HCT116 (cell line): ENCODE measurements around the gene NT5C1A. TPM values are rescaled to one million over a fixed set of nuclear protein-coding genes. Genes with fewer than 3 reads are reported as not detected.

Experiments
- ATAC-seq: fragments of 200-7000 bp; cut with Tn5 transposase; 2 replicates; pipeline ENCODE4 v1.9.1; 2020; ENCODE audit warnings: mild to moderate bottlenecking, moderate library complexity
- BruUV-seq: library from RNA; stranded (reverse); fragments of 400-500 nt; replicated peaks from 2 replicates; lab custom pipeline; 2021; lab: Mats Ljungman, UMichigan
- CTCF ChIA-PET: fragments of 300-600 bp; sonication (Branson Sonifier 250); formaldehyde crosslinking; loops from one replicate; lab custom pipeline; 2021; ENCODE audit warnings: antibody characterized with exemption; lab: Charles Lee
- POLR2A ChIA-PET: fragments of 300-600, 350-600 bp; sonication (Branson Sonifier 250); formaldehyde crosslinking; loops from one replicate; lab custom pipeline; 2021; ENCODE audit warnings: antibody characterized with exemption; lab: Charles Lee
- RAD21 ChIA-PET, 2 experiments: fragments of 300-600 bp; sonication (Branson Sonifier 250); formaldehyde crosslinking; loops; one replicate each; lab custom pipeline; 2023; ENCODE audit warnings: low total read pairs in 2 of 2; ENCODE audit not compliant: uncharacterized antibody in 2 of 2, unreplicated experiment in 2 of 2, low non-redundant PET in 1 of 2; lab: Charles Lee
- DNase-seq: peaks from one replicate; pipeline ENCODE4 v3.0.0-alpha.2; 2010; ENCODE audit warnings: low read depth, low spot score
- H2AFZ ChIP-seq: fragments of 200-600 bp; shearing (Covaris generic), sonication (generic); 2 replicates; pipeline ENCODE4 v1.6.1; 2017; ENCODE audit warnings: low read depth, mixed run types, mixed read lengths, antibody characterized with exemption, low read length; ENCODE audit not compliant: poor library complexity, severe bottlenecking
- H3K27ac ChIP-seq: 2 replicates; pipeline ENCODE4 v1.5.1; 2012; ENCODE audit warnings: low read depth, low read length
- H3K27me3 ChIP-seq: fragments of 200-600 bp; sonication (generic); 2 replicates; pipeline ENCODE4 v1.6.1; 2016; ENCODE audit warnings: mixed run types, low read length, mixed read lengths; ENCODE audit not compliant: insufficient read depth
- H3K36me3 ChIP-seq, 2 experiments: fragments of 200-500 bp in 1 of 2; fragments of 200-600 bp in 1 of 2; sonication (Bioruptor generic) in 1 of 2; sonication (generic) in 1 of 2; 2 replicates each; pipeline versions ENCODE4 v1.5.1 to v1.6.1; 2014 to 2016; ENCODE audit warnings: low read length in 2 of 2, inconsistent platforms in 1 of 2, mixed read lengths in 1 of 2, mixed run types in 1 of 2; ENCODE audit not compliant: insufficient read depth in 2 of 2, control insufficient read depth in 1 of 2
- H3K4me1 ChIP-seq, 2 experiments: fragments of 200-600 bp in 1 of 2; sonication (generic) in 1 of 2; 2 replicates each; pipeline versions ENCODE4 v1.5.1 to v1.6.1; 2012 to 2017; ENCODE audit warnings: low read length in 2 of 2, inconsistent platforms in 1 of 2, mild to moderate bottlenecking in 1 of 2, mixed read lengths in 1 of 2, mixed run types in 1 of 2, moderate library complexity in 1 of 2; ENCODE audit not compliant: insufficient read depth in 2 of 2, control insufficient read depth in 1 of 2
- H3K4me2 ChIP-seq: fragments of 200-600 bp; sonication (generic); 2 replicates; pipeline ENCODE4 v1.6.1; 2017; ENCODE audit warnings: mixed run types, low read length, mixed read lengths
- H3K4me3 ChIP-seq, 2 experiments: fragments of 200-600 bp in 1 of 2; sonication (generic) in 1 of 2; replicated peaks in 1 of 2; 2 replicates each; pipeline ENCODE4 v1.5.1; 2011 to 2016; ENCODE audit warnings: low read length in 2 of 2, control low read depth in 1 of 2, low read depth in 1 of 2, mild to moderate bottlenecking in 1 of 2, mixed read lengths in 1 of 2, mixed run types in 1 of 2
- H3K79me2 ChIP-seq: fragments of 200-600 bp; sonication (generic); 2 replicates; pipeline ENCODE4 v1.6.1; 2017; ENCODE audit warnings: mild to moderate bottlenecking, mixed run types, low read length, moderate library complexity, mixed read lengths; ENCODE audit not compliant: insufficient read depth
- H3K9ac ChIP-seq: fragments of 200-600 bp; sonication (generic); 2 replicates; pipeline ENCODE4 v1.6.1; 2016; ENCODE audit warnings: low read length, mixed read lengths
- H3K9me2 ChIP-seq: fragments of 200-600 bp; sonication (generic), shearing (Covaris generic); 2 replicates; pipeline ENCODE4 v1.6.1; 2017; ENCODE audit warnings: mixed run types, mild to moderate bottlenecking, moderate library complexity; ENCODE audit not compliant: insufficient read depth
- H3K9me3 ChIP-seq, 2 experiments: fragments of 200-500 bp in 1 of 2; fragments of 200-600 bp in 1 of 2; sonication (Bioruptor generic) in 1 of 2; sonication (generic) in 1 of 2; 2 replicates each; pipeline ENCODE4 v1.6.1; 2014 to 2017; ENCODE audit warnings: low read length in 2 of 2, mixed read lengths in 2 of 2, inconsistent platforms in 1 of 2, low read depth in 1 of 2, mild to moderate bottlenecking in 1 of 2, mixed run types in 1 of 2, moderate library complexity in 1 of 2; ENCODE audit not compliant: control insufficient read depth in 1 of 2, insufficient read depth in 1 of 2
- H4K20me1 ChIP-seq: fragments of 200-600 bp; sonication (generic), shearing (Covaris generic); 2 replicates; pipeline ENCODE4 v1.6.1; 2017; ENCODE audit warnings: mixed run types, mild to moderate bottlenecking, moderate library complexity; ENCODE audit not compliant: insufficient read depth
- ATF3 ChIP-seq: IDR thresholded peaks from 2 replicates; pipeline ENCODE4 v1.6.1; 2012
- CBX3 ChIP-seq: IDR thresholded peaks from 2 replicates; pipeline ENCODE4 v1.6.1; 2012; ENCODE audit warnings: low read depth
- CTCF ChIP-seq, 3 experiments: fragments of 200-600 bp in 1 of 3; sonication (generic) in 1 of 3; IDR thresholded peaks in 2 of 3; conservative IDR thresholded peaks in 1 of 3; 2 replicates each; pipeline ENCODE4 v1.5.1; 2012 to 2017; ENCODE audit warnings: low read depth in 2 of 3, low read length in 2 of 3, antibody characterized with exemption in 1 of 3, borderline replicate concordance in 1 of 3, control low read depth in 1 of 3, mild to moderate bottlenecking in 1 of 3, mixed read lengths in 1 of 3, mixed run types in 1 of 3, moderate library complexity in 1 of 3; ENCODE audit not compliant: insufficient read depth in 1 of 3
- EGR1 ChIP-seq: IDR thresholded peaks from 2 replicates; pipeline ENCODE4 v1.6.1; 2012; ENCODE audit warnings: low read depth
- ELF1 ChIP-seq: IDR thresholded peaks from 2 replicates; pipeline ENCODE4 v1.6.1; 2012; ENCODE audit warnings: low read depth, borderline replicate concordance
- EZH2 ChIP-seq: fragments of 200-600 bp; sonication (generic); IDR thresholded peaks from 2 replicates; pipeline ENCODE4 v1.6.1; 2017; ENCODE audit warnings: antibody characterized with exemption, mixed run types
- EZH2phosphoT487 ChIP-seq: fragments of 200-600 bp; IDR thresholded peaks from 2 replicates; pipeline ENCODE4 v1.6.1; 2018; ENCODE audit warnings: antibody characterized with exemption, borderline replicate concordance
- FOSL1 ChIP-seq: IDR thresholded peaks from 2 replicates; pipeline ENCODE4 v1.6.1; 2012; ENCODE audit warnings: low read depth
- POLR2A ChIP-seq: IDR thresholded peaks from 2 replicates; pipeline ENCODE4 v1.7.0; 2011; ENCODE audit warnings: borderline replicate concordance; ENCODE audit not compliant: insufficient read depth, insufficient read length; ENCODE audit errors: extremely low read depth
- RAD21 ChIP-seq: IDR thresholded peaks from 2 replicates; pipeline ENCODE4 v1.6.1; 2012; ENCODE audit warnings: low read depth, mild to moderate bottlenecking
- REST ChIP-seq: IDR thresholded peaks from 2 replicates; pipeline ENCODE4 v1.6.1; 2012; ENCODE audit warnings: low read depth
- SIN3A ChIP-seq: IDR thresholded peaks from 2 replicates; pipeline ENCODE4 v1.6.1; 2012; ENCODE audit warnings: low read depth
- SRF ChIP-seq: IDR thresholded peaks from 2 replicates; pipeline ENCODE4 v1.6.1; 2012; ENCODE audit warnings: low read depth
- TCF7L2 ChIP-seq: IDR thresholded peaks from 2 replicates; pipeline ENCODE4 v1.7.0; 2011; ENCODE audit warnings: borderline replicate concordance, inconsistent platforms; ENCODE audit not compliant: insufficient read depth, insufficient read length; ENCODE audit errors: extremely low read depth
- YY1 ChIP-seq: IDR thresholded peaks from 2 replicates; pipeline ENCODE4 v1.6.1; 2011; ENCODE audit warnings: low read length, low read depth, moderate library complexity, mild to moderate bottlenecking; ENCODE audit not compliant: insufficient replicate concordance; ENCODE audit errors: extremely low read depth
- ZBTB33 ChIP-seq: IDR thresholded peaks from 2 replicates; pipeline ENCODE4 v1.6.1; 2011; ENCODE audit warnings: mild to moderate bottlenecking, low read length, moderate library complexity; ENCODE audit not compliant: insufficient replicate concordance; ENCODE audit errors: extremely low read depth
- ZNF274 ChIP-seq: fragments of 200-500 bp; sonication (Bioruptor generic); IDR thresholded peaks from 2 replicates; pipeline ENCODE4 v1.6.1; 2014; ENCODE audit warnings: mild to moderate bottlenecking, low read depth, low read length, inconsistent platforms
- intact Hi-C: fragments of 100-400 bp; cut with micrococcal nuclease; formaldehyde crosslinking; loops from 2 replicates; pipeline ENCODE4 v1.10.0; 2022
- total RNA-seq: library from RNA; stranded (reverse); gene quantifications from one replicate; pipeline ENCODE4 v1.2.1, GENCODE V29; 2021; ENCODE audit not compliant: unreplicated experiment

NT5C1A gene
- total RNA-seq, 1 experiment from 2014 or later = not detected

GRCh38 chr1:39675220-39675619 lies 3.3 kb upstream of the NT5C1A start:
- ATAC-seq (no peak), DNase-seq (no peak)
- RAD21 ChIA-PET = no interaction called here
- no peaks in the 10 kb centered on the region for H3K9me3 ChIP-seq
- no peak overlapping the region for H2AFZ ChIP-seq
- no peaks in the 10 kb centered on the region for H3K9me2 ChIP-seq
- no peaks in the 10 kb centered on the region for H3K36me3 ChIP-seq
- CTCF ChIA-PET = no interaction called here
- intact Hi-C loops = no loop called here
- H3K9ac ChIP-seq = no peak overlapping the region
- no peak overlapping the region for H3K27ac ChIP-seq
- no peak overlapping the region for H3K4me2 ChIP-seq
- H3K4me1 ChIP-seq = peaks cover 0 to 9% of the 10 kb centered on the region in 2 experiments; a peak in 1 of 4 replicates
- no peaks in the 10 kb centered on the region for H3K79me2 ChIP-seq
- no peaks in the 10 kb centered on the region for H4K20me1 ChIP-seq
- POLR2A ChIA-PET = no interaction called here
- no peaks in the 10 kb centered on the region for H3K27me3 ChIP-seq
- TF ChIP-seq REST = no peak
- no peak for TF ChIP-seq ELF1
- TF ChIP-seq CBX3 = no peak
- no peak for TF ChIP-seq CTCF (IDR thresholded peaks at IDR 0.05 in 2 of 3, conservative IDR thresholded peaks at IDR 0.05 in 1 of 3; ENCODE audit: borderline replicate concordance in 1 of 3, insufficient read depth in 1 of 3, low read depth in 2 of 3, low read length in 2 of 3)
- no peak for TF ChIP-seq FOSL1
- no peak for TF ChIP-seq ATF3
- TF ChIP-seq ZNF274 = no peak
- no peak for TF ChIP-seq TCF7L2
- TF ChIP-seq POLR2A = no peak
- TF ChIP-seq ZBTB33 = no peak
- no peak for TF ChIP-seq EGR1
- TF ChIP-seq EZH2phosphoT487 = no peak
- TF ChIP-seq YY1 = no peak
- no peak for TF ChIP-seq SIN3A
- TF ChIP-seq SRF = no peak
- no peak for TF ChIP-seq RAD21
- no peak for TF ChIP-seq EZH2
- H3K4me3 ChIP-seq = no peak overlapping the region
- no TSS peak for BruUV-seq
